ENCODE data around the gene ATAD3A. TPM values are rescaled to one million over a fixed set of nuclear protein-coding genes. Genes with fewer than 3 reads are reported as not detected.
"Not testable (repeated sequence)": the region's sequence is repeated elsewhere in the genome, so short reads cannot be mapped to it uniquely, and the experiment has no call there.

The ATAD3A gene
- total RNA-seq, 4 donors from 2014 or later = 1.8 to 14.8 (median 11.7) TPM

DNA sequence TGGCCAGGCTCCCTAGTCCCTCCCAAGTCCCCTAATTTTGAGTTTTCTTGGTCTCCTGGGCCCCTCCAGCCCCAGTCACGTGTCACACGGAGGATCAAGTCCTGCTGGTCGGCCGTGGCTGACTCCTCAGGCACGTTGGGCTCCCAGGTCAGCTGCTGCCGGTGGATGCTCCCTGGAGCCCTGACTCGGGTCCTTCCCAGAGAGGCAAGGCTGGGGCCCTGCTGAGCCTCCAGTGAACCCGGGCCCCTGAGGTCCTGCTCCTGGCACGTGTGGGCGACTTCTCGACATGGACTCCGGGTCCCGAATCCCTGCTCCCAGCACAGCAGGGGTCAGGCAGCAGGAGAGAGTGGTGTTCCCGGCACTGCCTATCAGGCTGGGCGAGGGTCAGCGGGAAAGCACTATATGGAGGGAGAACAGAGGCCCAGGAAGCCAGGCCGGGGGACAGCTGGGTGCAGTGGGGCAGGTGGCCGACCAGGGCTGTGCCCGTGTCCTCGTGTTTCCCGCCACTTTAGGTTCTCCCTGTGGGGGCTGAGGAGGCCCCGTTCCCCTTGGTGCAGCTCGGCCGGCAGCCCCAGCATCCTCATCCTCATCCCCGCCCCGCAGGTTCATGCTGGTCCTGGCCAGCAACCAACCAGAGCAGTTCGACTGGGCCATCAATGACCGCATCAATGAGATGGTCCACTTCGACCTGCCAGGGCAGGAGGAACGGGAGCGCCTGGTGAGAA, 15.3 kb downstream of the ATAD3A start:
- no peak overlapping the region for H3K27ac ChIP-seq
- no peaks in the 10 kb centered on the region for H3K36me3 ChIP-seq
- no peak for DNase-seq
- no peaks in the 10 kb centered on the region for H3K27me3 ChIP-seq
- no peak overlapping the region for H3K4me3 ChIP-seq
- H3K9me3 ChIP-seq = peaks cover 0 to 4% of the 10 kb centered on the region in 2 donors
- H3K4me1 ChIP-seq = no peaks in the 10 kb centered on the region
- TF ChIP-seq, protein P1, sequence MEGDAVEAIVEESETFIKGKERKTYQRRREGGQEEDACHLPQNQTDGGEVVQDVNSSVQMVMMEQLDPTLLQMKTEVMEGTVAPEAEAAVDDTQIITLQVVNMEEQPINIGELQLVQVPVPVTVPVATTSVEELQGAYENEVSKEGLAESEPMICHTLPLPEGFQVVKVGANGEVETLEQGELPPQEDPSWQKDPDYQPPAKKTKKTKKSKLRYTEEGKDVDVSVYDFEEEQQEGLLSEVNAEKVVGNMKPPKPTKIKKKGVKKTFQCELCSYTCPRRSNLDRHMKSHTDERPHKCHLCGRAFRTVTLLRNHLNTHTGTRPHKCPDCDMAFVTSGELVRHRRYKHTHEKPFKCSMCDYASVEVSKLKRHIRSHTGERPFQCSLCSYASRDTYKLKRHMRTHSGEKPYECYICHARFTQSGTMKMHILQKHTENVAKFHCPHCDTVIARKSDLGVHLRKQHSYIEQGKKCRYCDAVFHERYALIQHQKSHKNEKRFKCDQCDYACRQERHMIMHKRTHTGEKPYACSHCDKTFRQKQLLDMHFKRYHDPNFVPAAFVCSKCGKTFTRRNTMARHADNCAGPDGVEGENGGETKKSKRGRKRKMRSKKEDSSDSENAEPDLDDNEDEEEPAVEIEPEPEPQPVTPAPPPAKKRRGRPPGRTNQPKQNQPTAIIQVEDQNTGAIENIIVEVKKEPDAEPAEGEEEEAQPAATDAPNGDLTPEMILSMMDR (IDR thresholded peaks at IDR 0.05) = no peak
- TF ChIP-seq POLR2A (IDR thresholded peaks at IDR 0.05) = no peak
- intact Hi-C loops (cut with DNase I; ENCODE audit: low total_unique reads) = no loop called here

DNA sequence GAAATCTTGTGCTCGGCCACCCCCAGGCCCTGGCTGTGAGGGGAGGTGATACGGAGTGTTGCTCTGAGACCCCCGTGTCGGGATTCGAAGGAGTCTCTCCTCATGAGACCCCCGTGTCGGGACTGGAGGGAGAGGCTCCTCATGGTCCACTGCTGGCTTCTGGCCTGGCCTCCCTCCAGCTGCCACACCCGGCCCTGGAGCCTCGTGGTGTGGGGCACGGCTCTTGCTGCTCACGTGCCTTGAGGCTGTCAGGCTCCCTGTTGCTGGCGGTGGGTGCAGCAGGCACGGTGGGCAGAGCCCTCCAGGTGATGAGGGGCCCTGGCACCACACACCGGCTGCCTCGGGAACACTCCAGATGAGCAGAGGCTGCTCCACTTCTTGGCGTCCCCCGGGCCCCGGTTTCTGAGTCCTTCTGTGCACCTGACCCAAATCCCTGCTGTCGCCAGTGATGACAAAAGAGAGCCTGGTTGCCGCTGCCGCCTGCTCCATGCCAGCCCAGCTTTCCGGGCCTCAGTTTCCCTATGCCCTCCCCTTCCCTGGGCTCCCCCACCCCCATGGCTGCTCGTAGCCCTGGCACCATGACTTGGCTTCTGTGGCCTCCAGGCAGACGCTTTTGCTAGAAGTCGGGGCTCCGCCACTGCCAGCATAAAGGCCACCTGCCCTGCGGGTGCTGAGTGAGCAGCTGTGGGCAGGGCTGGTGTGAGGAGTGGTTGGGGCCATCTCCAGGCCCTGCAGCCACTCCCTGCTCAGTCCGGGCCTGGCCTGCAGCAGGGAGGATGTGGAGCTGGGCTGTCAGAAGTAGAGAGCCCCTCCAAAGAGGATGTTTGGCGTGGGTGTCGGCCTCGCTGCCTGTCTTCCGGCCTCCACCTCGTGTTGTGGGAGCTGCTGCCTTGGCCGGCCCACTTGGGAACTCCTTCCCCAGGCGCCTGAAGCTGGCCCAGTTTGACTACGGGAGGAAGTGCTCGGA, 16.6 kb downstream of the ATAD3A start:
- intact Hi-C loops (cut with DNase I; ENCODE audit: low total_unique reads) = no loop called here
- Histone ChIP-seq H3K4me3 (no peak overlapping the region), H3K9me3 (peaks cover 0 to 4% of the 10 kb centered on the region in 2 donors), H3K36me3 (no peaks in the 10 kb centered on the region), H3K27me3 (no peaks in the 10 kb centered on the region), H3K4me1 (no peaks in the 10 kb centered on the region), H3K27ac (no peak overlapping the region)
- no peak for DNase-seq
- TF ChIP-seq, protein P1 (IDR thresholded peaks at IDR 0.05) = no peak
- no peak for TF ChIP-seq POLR2A (IDR thresholded peaks at IDR 0.05)

DNA sequence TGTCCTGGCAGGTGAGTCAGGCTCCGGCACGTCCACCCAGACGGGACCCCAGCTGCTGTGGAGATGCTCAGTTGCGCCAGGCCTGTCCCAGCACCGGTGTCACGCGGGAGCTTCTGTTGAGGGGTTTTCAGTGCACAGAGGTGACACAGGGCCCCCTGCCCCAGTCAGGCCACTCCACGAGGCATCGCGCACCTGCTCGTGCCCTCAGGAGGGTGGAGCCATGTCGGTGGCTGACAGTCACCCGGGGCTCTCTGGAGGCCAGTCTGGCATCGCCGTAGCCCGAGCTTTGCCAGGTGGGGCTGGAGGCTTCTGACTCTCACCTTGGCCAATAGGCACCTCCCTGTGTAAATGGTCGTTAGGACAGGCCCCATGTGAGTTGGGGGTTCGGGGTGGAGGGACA, 17.4 kb downstream of the ATAD3A start:
- no peaks in the 10 kb centered on the region for H3K36me3 ChIP-seq

DNA sequence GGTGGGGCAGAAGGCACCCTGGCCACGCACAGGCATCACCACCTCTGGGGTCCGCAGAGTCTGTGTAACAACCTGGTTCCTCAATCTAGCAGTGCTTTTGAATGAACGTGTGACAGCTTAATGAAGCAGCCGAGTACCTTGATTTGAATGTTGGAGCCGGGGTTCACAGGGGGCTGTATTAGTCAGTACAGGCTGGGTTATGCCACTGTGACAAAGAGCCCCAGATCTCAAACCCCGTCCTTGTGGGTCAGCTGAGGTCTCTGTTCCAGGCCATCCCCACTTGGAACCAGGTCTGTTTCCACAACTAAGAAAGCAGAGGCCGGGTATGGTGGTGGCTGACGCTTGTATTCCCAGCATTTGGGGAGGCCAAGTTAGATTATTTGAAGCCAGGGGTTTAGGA, 18.0 kb downstream of the ATAD3A start:
- DNase-seq = no peak
- Histone ChIP-seq H3K27ac (no peak overlapping the region), H3K4me1 (no peaks in the 10 kb centered on the region), H3K27me3 (no peaks in the 10 kb centered on the region), H3K9me3 (peaks cover 0 to 4% of the 10 kb centered on the region in 2 donors), H3K36me3 (no peaks in the 10 kb centered on the region), H3K4me3 (no peak overlapping the region)
- TF ChIP-seq, protein P1 (IDR thresholded peaks at IDR 0.05) = no peak
- TF ChIP-seq POLR2A (IDR thresholded peaks at IDR 0.05) = no peak
- intact Hi-C loops (cut with DNase I; ENCODE audit: low total_unique reads) = no loop called here

More for the DNA sequence above, 17.4 kb downstream of the ATAD3A start:
- intact Hi-C loops (cut with DNase I; ENCODE audit: low total_unique reads) = no loop called here
- Histone ChIP-seq H3K9me3 (peaks cover 0 to 4% of the 10 kb centered on the region in 2 donors), H3K4me3 (no peak overlapping the region), H3K27me3 (no peaks in the 10 kb centered on the region), H3K27ac (no peak overlapping the region), H3K4me1 (no peaks in the 10 kb centered on the region)
- TF ChIP-seq POLR2A (IDR thresholded peaks at IDR 0.05) = no peak
- TF ChIP-seq, protein P1 (IDR thresholded peaks at IDR 0.05) = no peak
- DNase-seq = no peak

DNA sequence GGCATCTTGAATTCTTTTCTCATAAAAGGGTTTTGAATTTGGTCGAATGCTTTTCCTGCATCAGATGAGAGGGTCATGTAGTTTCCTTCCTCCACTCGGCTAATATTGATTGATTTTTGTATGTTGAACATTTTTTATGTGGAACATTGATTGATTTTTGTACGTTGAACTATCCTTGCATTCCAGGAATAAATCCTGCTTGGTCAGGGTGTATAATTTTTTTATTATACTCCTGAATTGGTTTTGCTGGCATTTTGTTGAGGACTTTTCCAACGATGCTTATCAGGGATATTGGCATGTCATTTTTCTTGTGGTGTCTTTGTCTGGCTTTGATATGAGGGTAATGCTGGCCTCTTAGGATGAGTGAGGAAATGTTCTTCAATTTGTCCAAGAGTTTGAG, 20.0 kb downstream of the ATAD3A start:
- no peaks in the 10 kb centered on the region for H3K4me1 ChIP-seq
- no peaks in the 10 kb centered on the region for H3K36me3 ChIP-seq
- H3K27ac ChIP-seq = no peak overlapping the region
- no peak overlapping the region for H3K4me3 ChIP-seq
- H3K9me3 ChIP-seq = peaks cover 0 to 4% of the 10 kb centered on the region in 2 donors
- H3K27me3 ChIP-seq = no peaks in the 10 kb centered on the region
- no peak for DNase-seq
- TF ChIP-seq, protein P1 (IDR thresholded peaks at IDR 0.05) = no peak
- no peak for TF ChIP-seq POLR2A (IDR thresholded peaks at IDR 0.05)
- intact Hi-C loops (cut with DNase I; ENCODE audit: low total_unique reads) = no loop called here

DNA sequence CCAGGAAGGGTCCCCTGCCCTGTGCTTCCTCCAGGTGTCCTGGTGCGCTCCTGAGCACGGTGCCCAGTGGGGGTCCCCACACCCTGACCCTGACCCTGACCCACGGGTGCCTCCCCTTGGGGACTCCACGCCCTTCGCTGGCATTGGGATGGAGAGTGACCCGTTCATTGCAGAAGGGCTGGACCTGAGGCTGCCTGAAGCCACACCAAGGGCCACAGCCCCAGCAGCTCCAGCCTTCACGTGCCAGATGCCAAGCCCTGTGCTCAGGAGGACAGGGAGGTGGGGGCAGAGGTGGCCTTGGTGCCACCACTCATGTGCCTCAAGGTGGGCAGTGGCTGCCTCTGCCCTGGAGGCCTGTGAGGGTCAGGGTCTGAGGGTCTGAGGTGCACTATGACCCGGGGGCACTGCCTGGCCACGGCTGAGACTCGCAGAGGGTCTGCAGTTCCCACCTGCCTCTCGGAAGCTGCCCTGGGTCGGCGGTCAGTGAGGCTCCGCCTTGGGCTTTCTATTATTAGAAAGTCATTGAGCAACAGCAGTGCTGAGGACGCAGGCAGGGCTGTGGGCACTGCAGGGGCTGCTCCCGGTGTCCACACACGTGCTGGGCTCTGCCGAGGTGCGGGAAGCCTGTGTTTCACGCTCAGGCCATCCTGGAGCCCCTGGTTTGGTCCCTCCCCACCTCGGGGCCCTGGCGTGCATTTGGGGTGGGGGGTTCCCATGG, 21.4 kb downstream of the ATAD3A start:
- DNase-seq; H3K36me3 ChIP-seq; H3K4me3 ChIP-seq; H3K27me3 ChIP-seq; intact Hi-C loops (cut with DNase I; ENCODE audit: low total_unique reads); H3K4me1 ChIP-seq; H3K9me3 ChIP-seq; H3K27ac ChIP-seq: not testable (repeated sequence)

DNA sequence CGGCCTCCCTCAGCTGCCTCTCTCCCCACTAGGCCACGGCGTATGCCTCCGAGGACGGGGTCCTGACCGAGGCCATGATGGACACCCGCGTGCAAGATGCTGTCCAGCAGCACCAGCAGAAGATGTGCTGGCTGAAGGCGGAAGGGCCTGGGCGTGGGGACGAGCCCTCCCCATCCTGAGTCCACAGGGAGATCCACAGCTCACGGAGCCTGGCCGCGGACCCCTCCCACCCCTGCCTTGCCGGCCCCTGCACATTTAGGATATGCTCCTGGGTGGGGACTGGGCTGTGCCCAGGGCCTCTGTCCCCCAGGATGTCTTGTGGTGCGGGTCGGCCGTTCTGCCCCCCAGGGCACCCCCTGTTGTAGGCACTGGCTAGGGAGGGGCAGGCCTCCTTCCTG, 21.9 kb downstream of the ATAD3A start:
- H3K4me1 ChIP-seq; DNase-seq; H3K36me3 ChIP-seq; H3K9me3 ChIP-seq; H3K27me3 ChIP-seq; H3K27ac ChIP-seq; H3K4me3 ChIP-seq; intact Hi-C loops (cut with DNase I; ENCODE audit: low total_unique reads): not testable (repeated sequence)

All from uterus (tissue), 4 donors.